ENCODE data around the gene BDH1.

DNA sequence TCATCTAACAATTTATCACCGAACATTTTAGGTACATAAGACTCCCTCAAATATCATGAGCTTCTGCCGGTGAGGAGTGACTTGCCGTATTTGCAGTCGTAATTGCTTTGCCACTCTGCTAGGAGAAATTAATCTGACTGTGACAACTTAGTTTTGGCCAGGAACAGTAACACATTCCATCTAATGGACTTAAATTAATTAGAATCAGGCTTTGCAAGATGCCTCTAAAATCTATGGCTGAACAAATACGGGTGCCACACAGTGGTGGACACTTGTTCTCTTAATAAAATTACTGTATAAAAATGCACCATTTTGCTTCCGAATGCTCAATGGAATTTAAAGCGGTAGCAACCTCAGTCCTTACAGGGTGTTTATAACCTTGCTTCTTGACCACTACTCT, 27.6 kb upstream of the BDH1 start:
- TF ChIP-seq POLR2AphosphoS5 (IDR thresholded peaks at IDR 0.05) (no peak), EP300 (conservative IDR thresholded peaks at IDR 0.05; ENCODE audit: poor library complexity, severe bottlenecking) (no peak), EZH2 (IDR thresholded peaks at IDR 0.05; ENCODE audit: borderline replicate concordance, insufficient read depth, low read length, poor library complexity, severe bottlenecking) (no peak), TAF1 (IDR thresholded peaks at IDR 0.05; ENCODE audit: low read depth) (no peak), RAD21 (conservative IDR thresholded peaks at IDR 0.05) (no peak), SMC3 (conservative IDR thresholded peaks at IDR 0.05; ENCODE audit: poor library complexity) (no peak)
- TF ChIP-seq, protein P1, sequence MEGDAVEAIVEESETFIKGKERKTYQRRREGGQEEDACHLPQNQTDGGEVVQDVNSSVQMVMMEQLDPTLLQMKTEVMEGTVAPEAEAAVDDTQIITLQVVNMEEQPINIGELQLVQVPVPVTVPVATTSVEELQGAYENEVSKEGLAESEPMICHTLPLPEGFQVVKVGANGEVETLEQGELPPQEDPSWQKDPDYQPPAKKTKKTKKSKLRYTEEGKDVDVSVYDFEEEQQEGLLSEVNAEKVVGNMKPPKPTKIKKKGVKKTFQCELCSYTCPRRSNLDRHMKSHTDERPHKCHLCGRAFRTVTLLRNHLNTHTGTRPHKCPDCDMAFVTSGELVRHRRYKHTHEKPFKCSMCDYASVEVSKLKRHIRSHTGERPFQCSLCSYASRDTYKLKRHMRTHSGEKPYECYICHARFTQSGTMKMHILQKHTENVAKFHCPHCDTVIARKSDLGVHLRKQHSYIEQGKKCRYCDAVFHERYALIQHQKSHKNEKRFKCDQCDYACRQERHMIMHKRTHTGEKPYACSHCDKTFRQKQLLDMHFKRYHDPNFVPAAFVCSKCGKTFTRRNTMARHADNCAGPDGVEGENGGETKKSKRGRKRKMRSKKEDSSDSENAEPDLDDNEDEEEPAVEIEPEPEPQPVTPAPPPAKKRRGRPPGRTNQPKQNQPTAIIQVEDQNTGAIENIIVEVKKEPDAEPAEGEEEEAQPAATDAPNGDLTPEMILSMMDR (IDR thresholded peaks at IDR 0.05; ENCODE audit: poor library complexity, severe bottlenecking): no peak
